ENCODE data around the gene GRID2. TPM values are rescaled to one million over a fixed set of nuclear protein-coding genes. Genes with fewer than 3 reads are reported as not detected.

GRID2 gene
- total and polyA plus RNA-seq, 2 of the 13 experiments (the other 11 are each of a cell fraction or from before 2014, with no cell fraction given) = not detected

- TF ChIP-seq TFE3 (CRISPR knock-in tag; IDR thresholded peaks at IDR 0.05) (no peak), JDP2 (CRISPR knock-in tag; IDR thresholded peaks at IDR 0.05; ENCODE audit: borderline replicate concordance) (no peak), SIN3A (IDR thresholded peaks at IDR 0.05; ENCODE audit: borderline replicate concordance, low read depth, low read length) (no peak)
These were observed 1437.1 kb downstream of the GRID2 start (continued) for GRCh38 chr4:93740890-93741289.

GRCh38 chr4:93743022-93743421, 1439.3 kb downstream of the GRID2 start:
- H3K27me3 ChIP-seq (ENCODE audit: control insufficient read depth in 1 of 2, insufficient read depth in 2 of 2, low read length in 2 of 2) = no peaks in the 10 kb centered on the region
- POLR2A ChIA-PET = no interaction called here
- CTCF ChIA-PET (ENCODE audit: low intra/inter-chr PET ratio, low total read pairs) = no interaction called here
- no TSS peak for BruUV-seq (replicated peaks)
- H4K20me1 ChIP-seq (ENCODE audit: insufficient read depth, low read length) = no peaks in the 10 kb centered on the region
- no peak for TF ChIP-seq REL (CRISPR knock-in tag; conservative IDR thresholded peaks at IDR 0.05)
- no peak for TF ChIP-seq ZNF354B (CRISPR knock-in tag; IDR thresholded peaks at IDR 0.05)
- no peak for TF ChIP-seq PATZ1 (CRISPR knock-in tag; IDR thresholded peaks at IDR 0.05)
- no peak for TF ChIP-seq SPEN (CRISPR knock-in tag; IDR thresholded peaks at IDR 0.05; ENCODE audit: low read depth)
- TF ChIP-seq SMC3 (IDR thresholded peaks at IDR 0.05; ENCODE audit: low read length) = no peak
- no peak for TF ChIP-seq GTF2F1 (IDR thresholded peaks at IDR 0.05; ENCODE audit: low read length)
- TF ChIP-seq DDIT3 (CRISPR knock-in tag; IDR thresholded peaks at IDR 0.05) = no peak
- TF ChIP-seq ZNF333 (CRISPR knock-in tag; IDR thresholded peaks at IDR 0.05; ENCODE audit: borderline replicate concordance) = no peak
- no peak for TF ChIP-seq MTF1 (CRISPR knock-in tag; IDR thresholded peaks at IDR 0.05)
- H3K9ac ChIP-seq (ENCODE audit: insufficient read depth, low read depth, low read length) = no peak overlapping the region
- H2AFZ ChIP-seq (ENCODE audit: low read length) = no peak overlapping the region
- no peak for FAIRE-seq
- intact Hi-C loops (cut with micrococcal nuclease; ENCODE audit: unreplicated experiment) (no loop called here), in situ Hi-C loops (cut with HindIII; ENCODE audit: extremely low pct_ligation_motif_present, low pct_unique_long_range_greater_than_20kb) (no loop called here)
- H3K9me3 ChIP-seq (ENCODE audit: low read length) = no peaks in the 10 kb centered on the region
- H3K4me3 ChIP-seq (replicated peaks in 1 of 3; ENCODE audit: insufficient read depth in 1 of 3, low read depth in 2 of 3, low read length in 3 of 3) = no peak overlapping the region
- no peaks in the 10 kb centered on the region for H3K36me3 ChIP-seq (replicated peaks in 1 of 2; ENCODE audit: control insufficient read depth in 1 of 2, insufficient read depth in 2 of 2, low read length in 2 of 2)
- H3K4me1 ChIP-seq (ENCODE audit: insufficient read depth, low read length) = no peaks in the 10 kb centered on the region
- H3K79me2 ChIP-seq (ENCODE audit: insufficient read depth, low read length) = no peaks in the 10 kb centered on the region
- no peak overlapping the region for H3K27ac ChIP-seq (ENCODE audit: extremely low read length, insufficient read depth, low read length)
- no peak for DNase-seq (ENCODE audit: low spot score)
- no peak overlapping the region for H3K4me2 ChIP-seq (ENCODE audit: low read depth, low read length)
- ATAC-seq = no peak
- WGBS (ENCODE audit: low lambda C conversion rate) = 2% methylated on average over 2 of the region's 2 CpGs

Data from HepG2 (cell line).